ENCODE results near the gene DAB2IP.
A peak's percentile ranks its signal among the peaks of the same experiment; 100 is the strongest.

DAB2IP gene

GRCh38 chr9:121645003-121645402, 6.4 kb upstream of the DAB2IP start:
- DNase-seq = peak; percentile 97

GRCh38 chr9:121645853-121646807, 5.3 kb upstream of the DAB2IP start:
- peak; percentile 27 for DNase-seq

GRCh38 chr9:121646992-121647391, 4.4 kb upstream of the DAB2IP start:
- no peak for DNase-seq

GRCh38 chr9:121648172-121648571, 3.3 kb upstream of the DAB2IP start:
- no peak for DNase-seq

GRCh38 chr9:121648799-121649198, 2.6 kb upstream of the DAB2IP start:
- peak; percentile 18 for DNase-seq

GRCh38 chr9:121649476-121650216, 1.8 kb upstream of the DAB2IP start:
- peak; percentile 38 for DNase-seq

GRCh38 chr9:121650217-121651007, 1.0 kb upstream of the DAB2IP start:
- DNase-seq = peak; percentile 97

GRCh38 chr9:121651008-121651294, 483 bp upstream of the DAB2IP start:
- peak; percentile 69 for DNase-seq

- peak; percentile 63 for DNase-seq
These were observed 795 bp downstream of the DAB2IP start for GRCh38 chr9:121652021-121652837.

- no peak for DNase-seq
These were observed 1.4 kb downstream of the DAB2IP start for GRCh38 chr9:121652838-121653231.

GRCh38 chr9:121654499-121655140, 3.2 kb downstream of the DAB2IP start:
- DNase-seq = no peak

- no peak for DNase-seq
These were observed 3.9 kb downstream of the DAB2IP start for GRCh38 chr9:121655231-121655755.

GRCh38 chr9:121656941-121657470, 5.6 kb downstream of the DAB2IP start:
- no peak for DNase-seq

- no peak for DNase-seq
These were observed 6.7 kb downstream of the DAB2IP start for GRCh38 chr9:121658166-121658565.

- no peak for DNase-seq
These were observed 7.2 kb downstream of the DAB2IP start for GRCh38 chr9:121658591-121658990.

GRCh38 chr9:121660367-121660766, 8.9 kb downstream of the DAB2IP start:
- DNase-seq = no peak

- no peak for DNase-seq
These were observed 9.4 kb downstream of the DAB2IP start for GRCh38 chr9:121660876-121661275.

GRCh38 chr9:121661328-121661727, 9.9 kb downstream of the DAB2IP start:
- peak; percentile 16 for DNase-seq

- peak; percentile 94 for DNase-seq
These were observed 10.9 kb downstream of the DAB2IP start for GRCh38 chr9:121662359-121662758.

GRCh38 chr9:121662891-121663580, 11.6 kb downstream of the DAB2IP start:
- DNase-seq = no peak

GRCh38 chr9:121663591-121663990, 12.2 kb downstream of the DAB2IP start:
- peak; percentile 32 for DNase-seq

All from NCI-H69 (cell line).